K562 (cell line): ENCODE measurements around the gene MAPKAPK2. TPM values are rescaled to one million over a fixed set of nuclear protein-coding genes. Genes with fewer than 3 reads are reported as not detected.

Experiments
- ATF1 ChIP-seq, 2 experiments: fragments of 450-650 bp in 1 of 2; IDR thresholded peaks; 2 replicates each; pipeline ENCODE4 v1.6.1; 2016; ENCODE audit warnings: missing compliant biosample characterization in 1 of 2, missing genetic modification characterization in 1 of 2
- CC2D1A ChIP-seq: fragments of 450-650 bp; IDR thresholded peaks from 2 replicates; pipeline ENCODE4 v1.6.1; 2017; ENCODE audit warnings: mild to moderate bottlenecking
- HEY1 ChIP-seq: fragments of 250-450 bp; sonication (Bioruptor Pico); IDR thresholded peaks from 2 replicates; pipeline ENCODE4 v1.5.0; 2020; ENCODE audit warnings: mild to moderate bottlenecking, moderate library complexity, borderline replicate concordance
- MTA1 ChIP-seq: fragments of 450-650 bp; IDR thresholded peaks from 2 replicates; pipeline ENCODE4 v1.6.1; 2017; ENCODE audit warnings: borderline replicate concordance
- MTA2 ChIP-seq: fragments of 450-650 bp; IDR thresholded peaks from 2 replicates; pipeline ENCODE4 v1.6.1; 2016; ENCODE audit warnings: low read depth
- NUFIP1 ChIP-seq: fragments of 450-650 bp; IDR thresholded peaks from 2 replicates; pipeline ENCODE4 v1.6.1; 2018; ENCODE audit not compliant: partially characterized antibody
- OTX1 ChIP-seq: fragments of 450-650 bp; formaldehyde crosslinking; IDR thresholded peaks from 2 replicates; pipeline ENCODE4 v1.4.0; 2022; ENCODE audit warnings: mild to moderate bottlenecking
- RB1 ChIP-seq: fragments of 450-650 bp; IDR thresholded peaks from 2 replicates; pipeline ENCODE4 v1.6.1; 2017; ENCODE audit warnings: low read depth, mild to moderate bottlenecking
- SMARCC2 ChIP-seq: fragments of 450-650 bp; IDR thresholded peaks from 2 replicates; pipeline ENCODE4 v1.6.1; 2017; ENCODE audit warnings: antibody characterized with exemption, moderate library complexity, mild to moderate bottlenecking, low read depth
- TAL1 ChIP-seq: fragments of 450-650 bp; IDR thresholded peaks from 2 replicates; pipeline ENCODE4 v1.6.1; 2016; ENCODE audit warnings: mild to moderate bottlenecking
- TCF3 ChIP-seq: sonication (generic); formaldehyde crosslinking; IDR thresholded peaks from 2 replicates; pipeline ENCODE4 v1.4.0; 2020; ENCODE audit warnings: mild to moderate bottlenecking, missing genetic modification reagents
- TEAD4 ChIP-seq, 2 experiments: sonication (generic) in 1 of 2; formaldehyde crosslinking in 1 of 2; IDR thresholded peaks; 2 replicates each; pipeline versions ENCODE4 v1.6.1 to v1.8.0; 2012 to 2022; ENCODE audit warnings: borderline replicate concordance in 1 of 2, inconsistent platforms in 1 of 2, low read length in 1 of 2, mild to moderate bottlenecking in 1 of 2, missing genetic modification reagents in 1 of 2
- YY1 ChIP-seq, 3 experiments: IDR thresholded peaks; 2 replicates each; pipeline ENCODE4 v1.6.1; 2011; ENCODE audit warnings: low read length in 2 of 3, mild to moderate bottlenecking in 2 of 3, moderate library complexity in 2 of 3, borderline replicate concordance in 1 of 3, control low read depth in 1 of 3, low read depth in 1 of 3; ENCODE audit not compliant: insufficient read depth in 3 of 3, insufficient replicate concordance in 2 of 3, control insufficient read depth in 1 of 3, insufficient read length in 1 of 3; ENCODE audit errors: extremely low read depth in 1 of 3
- ZBED1 ChIP-seq: IDR thresholded peaks from 2 replicates; pipeline ENCODE4 v1.6.1; 2014
- ZBTB8A ChIP-seq: fragments of 450-650 bp; IDR thresholded peaks from 2 replicates; pipeline ENCODE4 v1.6.1; 2018; ENCODE audit warnings: mild to moderate bottlenecking, moderate library complexity; ENCODE audit not compliant: partially characterized antibody
- ZC3H8 ChIP-seq: fragments of 450-650 bp; IDR thresholded peaks from 2 replicates; pipeline ENCODE4 v1.6.1; 2017
- ZNF79 ChIP-seq: fragments of 250-450 bp; sonication (Bioruptor Pico); IDR thresholded peaks from 2 replicates; pipeline ENCODE4 v1.4.0; 2020; ENCODE audit warnings: low read depth, mild to moderate bottlenecking, moderate library complexity
- polyA plus RNA-seq, 8 experiments: library from polyadenylated mRNA; depleted of rRNA in 4 of 8; stranded (reverse) in 5 of 8; unstranded in 3 of 8; fragments of >200 nt; fragmentation: Nextera tagmentation in 2 of 8; fragmentation: Illumina TruSeq in 1 of 8; extraction: Ambion mirVana in 2 of 8; extraction: Trizol in 1 of 8; gene quantifications; 2 replicates each; pipeline versions ENCODE4 v1.2.1 to v1.2.3, GENCODE V29; 2011 to 2014; ENCODE audit warnings: inconsistent platforms in 1 of 8, missing spikeins in 1 of 8
- total RNA-seq, 7 experiments: library from RNA; depleted of rRNA in 6 of 7; stranded (reverse); fragments of >200 nt in 6 of 7; fragmentation: Illumina TruSeq in 2 of 7; extraction: Trizol in 2 of 7; gene quantifications; 2 replicates each; pipeline versions ENCODE4 v1.2.1 to v1.2.3, GENCODE V29; 2011 to 2021; ENCODE audit warnings: low replicate concordance in 1 of 7
- TF ChIP-seq, protein P1 (sequence below): fragments of 250-450 bp; sonication (Bioruptor Pico); IDR thresholded peaks from 2 replicates; pipeline ENCODE4 v1.6.1; 2021; ENCODE audit warnings: mild to moderate bottlenecking
- TF ChIP-seq, protein P2 (sequence below): fragments of 250-450 bp; sonication (Bioruptor Pico); IDR thresholded peaks from 2 replicates; pipeline ENCODE4 v1.4.0; 2020; ENCODE audit warnings: mild to moderate bottlenecking
- TF ChIP-seq, protein P3 (sequence below), 3 experiments: fragments of 200-800 bp in 1 of 3; fragments of 250-450 bp in 1 of 3; fragments of 450-650 bp in 1 of 3; sonication (Bioruptor Pico) in 1 of 3; sonication (Bioruptor generic) in 1 of 3; formaldehyde crosslinking in 1 of 3; IDR thresholded peaks; 2 replicates each; pipeline versions ENCODE4 v1.6.1 to v1.8.0; 2016 to 2022; ENCODE audit warnings: mild to moderate bottlenecking in 2 of 3, missing genetic modification characterization in 2 of 3, missing compliant biosample characterization in 1 of 3, moderate library complexity in 1 of 3
- TF ChIP-seq, protein P4 (sequence below): fragments of 450-650 bp; formaldehyde crosslinking; IDR thresholded peaks from 2 replicates; pipeline ENCODE4 v1.4.0; 2020; ENCODE audit warnings: mild to moderate bottlenecking, moderate library complexity

Gene MAPKAPK2
- total and polyA plus RNA-seq, 9 of the 15 experiments (the other 6 are each of a cell fraction or from before 2014, with no cell fraction given) = 0.63 to 94.2 (median 52.1) TPM

DNA sequence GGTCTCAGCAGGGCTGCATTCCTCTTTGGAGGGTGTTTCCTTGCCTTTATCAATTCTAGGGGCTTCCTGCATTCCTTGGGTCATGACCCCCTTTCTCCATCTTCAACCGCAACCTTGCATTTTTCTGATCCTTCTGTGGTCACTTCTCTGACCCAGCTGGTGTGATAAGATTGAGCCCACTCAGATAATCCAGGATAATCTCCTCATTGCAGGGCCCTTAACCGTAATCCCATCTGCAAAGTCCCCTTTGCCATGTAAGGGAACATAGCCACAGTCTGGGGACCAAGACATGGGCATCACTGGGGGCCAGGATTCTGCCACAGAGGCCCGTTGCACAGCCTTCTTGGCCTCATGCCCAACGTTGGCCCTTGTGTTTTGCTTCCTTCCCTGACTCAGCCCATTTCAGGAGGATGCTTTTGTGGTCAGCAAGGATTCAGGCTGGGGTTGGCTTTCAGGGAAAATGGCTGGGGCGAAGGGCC lies 50.9 kb downstream of the MAPKAPK2 start (continued):
- TF ChIP-seq ZBTB8A (no peak), CC2D1A (peak; percentile 79; the same call in 1 of the 2 replicates), ZNF79 (CRISPR knock-in tag) (peak; percentile 69; the same call in 1 of the 2 replicates), TEAD4 (IDR thresholded peaks at IDR 0.05; ENCODE audit: low read length) (peak; percentile 99), TEAD4 (CRISPR knock-in tag; IDR thresholded peaks at IDR 0.05; ENCODE audit: borderline replicate concordance) (0 out of 2 replicates have a peak, but pooled peaks have one; percentile 71), YY1 (IDR thresholded peaks at IDR 0.05; ENCODE audit: borderline replicate concordance in 1 of 3, control insufficient read depth in 1 of 3, extremely low read depth in 1 of 3, insufficient read depth in 3 of 3, insufficient read length in 1 of 3, insufficient replicate concordance in 2 of 3, low read depth in 1 of 3, low read length in 2 of 3) (peak in 1 of 3 experiments; percentile 11), OTX1 (CRISPR knock-in tag) (0 out of 2 replicates have a peak, but pooled peaks have one; percentile 45), HEY1 (peak; percentile 72; the same call in 1 of the 2 replicates), TCF3 (CRISPR knock-in tag) (peak; percentile 98), MTA2 (peak; percentile 94), TAL1 (peak; percentile 95), MTA1 (peak; percentile 59; the same call in 1 of the 2 replicates), RB1 (no peak), ZC3H8 (no peak), ATF1 (CRISPR knock-in tag; IDR thresholded peaks at IDR 0.05) (no peak), ATF1 (tag; IDR thresholded peaks at IDR 0.05) (no peak), NUFIP1 (no peak), SMARCC2 (peak; percentile 89), ZBED1 (0 out of 2 replicates have a peak, but pooled peaks have one; percentile 58)
- TF ChIP-seq, protein P1, sequence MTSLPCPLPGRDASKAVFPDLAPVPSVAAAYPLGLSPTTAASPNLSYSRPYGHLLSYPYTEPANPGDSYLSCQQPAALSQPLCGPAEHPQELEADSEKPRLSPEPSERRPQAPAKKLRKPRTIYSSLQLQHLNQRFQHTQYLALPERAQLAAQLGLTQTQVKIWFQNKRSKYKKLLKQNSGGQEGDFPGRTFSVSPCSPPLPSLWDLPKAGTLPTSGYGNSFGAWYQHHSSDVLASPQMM = no peak
- TF ChIP-seq, protein P2, sequence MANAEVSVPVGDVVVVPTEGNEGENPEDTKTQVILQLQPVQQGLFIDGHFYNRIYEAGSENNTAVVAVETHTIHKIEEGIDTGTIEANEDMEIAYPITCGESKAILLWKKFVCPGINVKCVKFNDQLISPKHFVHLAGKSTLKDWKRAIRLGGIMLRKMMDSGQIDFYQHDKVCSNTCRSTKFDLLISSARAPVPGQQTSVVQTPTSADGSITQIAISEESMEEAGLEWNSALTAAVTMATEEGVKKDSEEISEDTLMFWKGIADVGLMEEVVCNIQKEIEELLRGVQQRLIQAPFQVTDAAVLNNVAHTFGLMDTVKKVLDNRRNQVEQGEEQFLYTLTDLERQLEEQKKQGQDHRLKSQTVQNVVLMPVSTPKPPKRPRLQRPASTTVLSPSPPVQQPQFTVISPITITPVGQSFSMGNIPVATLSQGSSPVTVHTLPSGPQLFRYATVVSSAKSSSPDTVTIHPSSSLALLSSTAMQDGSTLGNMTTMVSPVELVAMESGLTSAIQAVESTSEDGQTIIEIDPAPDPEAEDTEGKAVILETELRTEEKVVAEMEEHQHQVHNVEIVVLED (CRISPR knock-in tag) = 0 out of 2 replicates have a peak, but pooled peaks have one; percentile 36
- TF ChIP-seq, protein P3, sequence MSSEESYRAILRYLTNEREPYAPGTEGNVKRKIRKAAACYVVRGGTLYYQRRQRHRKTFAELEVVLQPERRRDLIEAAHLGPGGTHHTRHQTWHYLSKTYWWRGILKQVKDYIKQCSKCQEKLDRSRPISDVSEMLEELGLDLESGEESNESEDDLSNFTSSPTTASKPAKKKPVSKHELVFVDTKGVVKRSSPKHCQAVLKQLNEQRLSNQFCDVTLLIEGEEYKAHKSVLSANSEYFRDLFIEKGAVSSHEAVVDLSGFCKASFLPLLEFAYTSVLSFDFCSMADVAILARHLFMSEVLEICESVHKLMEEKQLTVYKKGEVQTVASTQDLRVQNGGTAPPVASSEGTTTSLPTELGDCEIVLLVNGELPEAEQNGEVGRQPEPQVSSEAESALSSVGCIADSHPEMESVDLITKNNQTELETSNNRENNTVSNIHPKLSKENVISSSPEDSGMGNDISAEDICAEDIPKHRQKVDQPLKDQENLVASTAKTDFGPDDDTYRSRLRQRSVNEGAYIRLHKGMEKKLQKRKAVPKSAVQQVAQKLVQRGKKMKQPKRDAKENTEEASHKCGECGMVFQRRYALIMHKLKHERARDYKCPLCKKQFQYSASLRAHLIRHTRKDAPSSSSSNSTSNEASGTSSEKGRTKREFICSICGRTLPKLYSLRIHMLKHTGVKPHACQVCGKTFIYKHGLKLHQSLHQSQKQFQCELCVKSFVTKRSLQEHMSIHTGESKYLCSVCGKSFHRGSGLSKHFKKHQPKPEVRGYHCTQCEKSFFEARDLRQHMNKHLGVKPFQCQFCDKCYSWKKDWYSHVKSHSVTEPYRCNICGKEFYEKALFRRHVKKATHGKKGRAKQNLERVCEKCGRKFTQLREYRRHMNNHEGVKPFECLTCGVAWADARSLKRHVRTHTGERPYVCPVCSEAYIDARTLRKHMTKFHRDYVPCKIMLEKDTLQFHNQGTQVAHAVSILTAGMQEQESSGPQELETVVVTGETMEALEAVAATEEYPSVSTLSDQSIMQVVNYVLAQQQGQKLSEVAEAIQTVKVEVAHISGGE (CRISPR knock-in tag; IDR thresholded peaks at IDR 0.05) = peak in 1 of 3 experiments; percentile 82; a peak in 2 of 6 replicates
- TF ChIP-seq, protein P4, sequence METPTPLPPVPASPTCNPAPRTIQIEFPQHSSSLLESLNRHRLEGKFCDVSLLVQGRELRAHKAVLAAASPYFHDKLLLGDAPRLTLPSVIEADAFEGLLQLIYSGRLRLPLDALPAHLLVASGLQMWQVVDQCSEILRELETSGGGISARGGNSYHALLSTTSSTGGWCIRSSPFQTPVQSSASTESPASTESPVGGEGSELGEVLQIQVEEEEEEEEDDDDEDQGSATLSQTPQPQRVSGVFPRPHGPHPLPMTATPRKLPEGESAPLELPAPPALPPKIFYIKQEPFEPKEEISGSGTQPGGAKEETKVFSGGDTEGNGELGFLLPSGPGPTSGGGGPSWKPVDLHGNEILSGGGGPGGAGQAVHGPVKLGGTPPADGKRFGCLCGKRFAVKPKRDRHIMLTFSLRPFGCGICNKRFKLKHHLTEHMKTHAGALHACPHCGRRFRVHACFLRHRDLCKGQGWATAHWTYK = 0 out of 2 replicates have a peak, but pooled peaks have one; percentile 67
